ENCODE data around the gene FILIP1.
"Not testable (repeated sequence)": the region's sequence is repeated elsewhere in the genome, so short reads cannot be mapped to it uniquely, and the experiment has no call there.

Gene FILIP1

GRCh38 chr6:75438013-75438431 lies 55.6 kb downstream of the FILIP1 start:
- H3K4me1 ChIP-seq = no peaks in the 10 kb centered on the region
- 0 out of 2 replicates have a peak, but pooled peaks cover 6% of the 10 kb centered on the region for H3K9me3 ChIP-seq
- no peaks in the 10 kb centered on the region for H4K20me1 ChIP-seq
- H3K36me3 ChIP-seq = no peaks in the 10 kb centered on the region
- no peak for TF ChIP-seq Cebpa-rat (IDR thresholded peaks at IDR 0.05)
- no peak overlapping the region for H3K9ac ChIP-seq
- H3K27me3 ChIP-seq = no peaks in the 10 kb centered on the region
- H3K4me3 ChIP-seq = no peak overlapping the region
- H3K27ac ChIP-seq = no peak overlapping the region
- no peak overlapping the region for H3K4me2 ChIP-seq

- no peak overlapping the region for H3K4me2 ChIP-seq
- H3K4me1 ChIP-seq = no peaks in the 10 kb centered on the region
- no peak for TF ChIP-seq Cebpa-rat (IDR thresholded peaks at IDR 0.05)
- no peaks in the 10 kb centered on the region for H3K36me3 ChIP-seq
- H3K27ac ChIP-seq = no peak overlapping the region
- H4K20me1 ChIP-seq = no peaks in the 10 kb centered on the region
- H3K9ac ChIP-seq = no peak overlapping the region
- H3K4me3 ChIP-seq = no peak overlapping the region
- H3K9me3 ChIP-seq = 0 out of 2 replicates have a peak, but pooled peaks cover 6% of the 10 kb centered on the region
- no peaks in the 10 kb centered on the region for H3K27me3 ChIP-seq
Observed at GRCh38 chr6:75437421-75437891, 56.1 kb downstream of the FILIP1 start.

DNA sequence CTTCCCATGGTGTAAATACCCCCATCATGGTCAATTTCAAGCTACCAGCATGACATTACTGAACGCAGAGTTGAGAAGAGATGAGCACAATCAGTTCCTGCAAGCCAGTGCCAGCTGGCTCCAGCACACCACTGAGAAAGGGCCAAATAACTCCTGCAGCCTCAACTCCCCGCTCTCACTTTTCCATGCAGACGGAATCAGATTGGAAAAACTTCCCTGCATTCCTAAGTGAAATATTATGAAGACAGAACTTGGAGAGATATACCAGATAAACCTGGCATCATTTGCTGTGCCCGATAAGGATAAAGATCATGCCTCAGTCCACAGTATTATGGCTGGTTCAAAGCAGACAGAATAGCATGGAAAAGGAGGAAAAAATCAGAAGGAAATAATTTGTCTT lies 56.7 kb downstream of the FILIP1 start:
- Histone ChIP-seq H3K36me3 (no peaks in the 10 kb centered on the region), H3K4me3 (no peak overlapping the region), H3K4me1 (no peaks in the 10 kb centered on the region), H3K9me3 (0 out of 2 replicates have a peak, but pooled peaks cover 5% of the 10 kb centered on the region), H3K4me2 (no peak overlapping the region), H4K20me1 (no peaks in the 10 kb centered on the region), H3K27ac (no peak overlapping the region), H3K27me3 (no peaks in the 10 kb centered on the region), H3K9ac (no peak overlapping the region)
- TF ChIP-seq Cebpa-rat (IDR thresholded peaks at IDR 0.05) = no peak

DNA sequence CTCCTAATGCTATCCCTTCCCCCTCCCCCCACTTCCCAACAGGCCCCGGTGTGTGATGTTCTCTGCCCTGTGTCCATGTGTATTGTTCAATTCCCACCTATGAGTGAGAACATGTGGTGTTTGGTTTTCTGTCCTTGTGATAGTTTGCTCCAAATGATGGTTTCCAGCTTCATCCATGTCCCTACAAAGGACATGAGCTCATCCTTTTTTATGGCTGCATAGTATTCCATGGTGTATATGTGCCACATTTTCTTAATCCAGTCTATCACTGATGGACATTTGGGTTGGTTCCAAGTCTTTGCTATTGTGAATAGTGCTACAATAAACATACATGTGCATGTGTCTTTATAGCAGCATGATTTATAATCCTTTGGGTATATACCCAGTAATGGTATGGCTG lies 60.8 kb downstream of the FILIP1 start:
- not testable (repeated sequence) for H3K27me3 ChIP-seq, H3K4me2 ChIP-seq, H3K36me3 ChIP-seq, H3K9me3 ChIP-seq, H3K4me3 ChIP-seq, H3K27ac ChIP-seq, H3K4me1 ChIP-seq, H3K9ac ChIP-seq, H4K20me1 ChIP-seq

DNA sequence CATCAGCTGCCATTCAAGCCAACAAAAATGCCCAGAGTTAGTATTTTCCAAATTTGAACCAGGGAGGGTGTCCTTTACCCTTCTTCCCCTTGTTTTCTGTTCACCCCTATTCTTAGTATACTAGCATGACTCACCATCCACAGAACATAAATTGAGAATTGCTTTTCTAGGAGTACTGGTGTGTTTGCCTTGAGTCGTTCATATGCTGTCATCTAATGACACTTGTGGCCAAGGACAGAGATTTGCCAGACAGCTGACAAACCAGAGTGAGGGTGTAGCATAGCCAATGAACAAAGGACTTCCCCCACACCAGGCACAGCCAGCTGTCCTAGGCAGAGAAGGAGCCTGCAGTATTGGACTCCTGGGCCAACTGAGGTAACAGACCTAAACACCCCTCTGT lies 62.2 kb downstream of the FILIP1 start:
- H3K9ac ChIP-seq = no peak overlapping the region
- no peak overlapping the region for H3K27ac ChIP-seq

DNA sequence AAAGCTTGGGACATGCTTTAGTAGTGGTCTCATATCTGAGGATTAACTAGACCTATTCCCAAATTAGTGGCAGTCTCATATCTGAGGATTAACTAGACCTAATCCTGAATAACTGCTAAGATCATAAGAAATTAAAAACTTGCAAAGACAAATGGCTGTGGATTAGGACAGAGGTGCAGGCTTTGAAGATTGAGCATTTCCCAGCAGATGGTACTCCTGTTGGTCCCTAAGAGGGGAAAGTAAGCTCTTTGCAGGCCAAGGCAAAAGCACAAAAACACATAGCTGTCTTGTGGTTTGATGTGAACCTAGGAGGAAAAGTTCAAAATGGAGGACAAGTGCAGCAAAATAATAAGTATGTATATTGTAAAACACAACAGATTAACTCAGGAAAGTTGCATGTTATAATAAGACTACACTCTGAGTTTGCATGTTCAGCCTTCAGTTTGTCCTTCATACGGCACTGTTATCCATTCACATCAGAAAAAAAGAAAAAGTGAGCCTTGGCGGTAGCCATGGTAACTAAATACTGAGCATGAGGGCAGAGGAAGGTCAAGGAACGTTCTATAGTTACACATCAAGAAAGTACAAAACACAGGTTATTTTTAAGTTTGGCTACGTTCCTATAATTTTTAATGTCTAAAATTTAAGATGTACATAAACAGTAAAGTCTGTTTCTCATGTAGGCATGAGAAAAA lies 62.8 kb downstream of the FILIP1 start:
- Histone ChIP-seq H3K9ac (no peak overlapping the region), H3K4me3 (no peak overlapping the region), H3K36me3 (no peaks in the 10 kb centered on the region), H3K4me2 (no peak overlapping the region), H3K27me3 (no peaks in the 10 kb centered on the region), H3K9me3 (0 out of 2 replicates have a peak, but pooled peaks cover 3% of the 10 kb centered on the region), H4K20me1 (no peaks in the 10 kb centered on the region), H3K4me1 (no peaks in the 10 kb centered on the region), H3K27ac (no peak overlapping the region)
- TF ChIP-seq Cebpa-rat (IDR thresholded peaks at IDR 0.05) = no peak

More for the DNA sequence above, 62.2 kb downstream of the FILIP1 start:
- Histone ChIP-seq H4K20me1 (no peaks in the 10 kb centered on the region), H3K27me3 (no peaks in the 10 kb centered on the region), H3K4me2 (no peak overlapping the region), H3K4me1 (no peaks in the 10 kb centered on the region), H3K9me3 (0 out of 2 replicates have a peak, but pooled peaks cover 3% of the 10 kb centered on the region), H3K4me3 (no peak overlapping the region), H3K36me3 (no peaks in the 10 kb centered on the region)
- no peak for TF ChIP-seq Cebpa-rat (IDR thresholded peaks at IDR 0.05)

- H3K4me1 ChIP-seq = no peaks in the 10 kb centered on the region
- TF ChIP-seq Cebpa-rat (IDR thresholded peaks at IDR 0.05) = no peak
- H3K27ac ChIP-seq = no peak overlapping the region
- no peaks in the 10 kb centered on the region for H4K20me1 ChIP-seq
- no peak overlapping the region for H3K4me3 ChIP-seq
- no peak overlapping the region for H3K4me2 ChIP-seq
- no peak overlapping the region for H3K9ac ChIP-seq
- no peaks in the 10 kb centered on the region for H3K27me3 ChIP-seq
- H3K36me3 ChIP-seq = no peaks in the 10 kb centered on the region
- H3K9me3 ChIP-seq = 0 out of 2 replicates have a peak, but pooled peaks cover 3% of the 10 kb centered on the region
Observed at GRCh38 chr6:75429061-75429703, 64.4 kb downstream of the FILIP1 start.

DNA sequence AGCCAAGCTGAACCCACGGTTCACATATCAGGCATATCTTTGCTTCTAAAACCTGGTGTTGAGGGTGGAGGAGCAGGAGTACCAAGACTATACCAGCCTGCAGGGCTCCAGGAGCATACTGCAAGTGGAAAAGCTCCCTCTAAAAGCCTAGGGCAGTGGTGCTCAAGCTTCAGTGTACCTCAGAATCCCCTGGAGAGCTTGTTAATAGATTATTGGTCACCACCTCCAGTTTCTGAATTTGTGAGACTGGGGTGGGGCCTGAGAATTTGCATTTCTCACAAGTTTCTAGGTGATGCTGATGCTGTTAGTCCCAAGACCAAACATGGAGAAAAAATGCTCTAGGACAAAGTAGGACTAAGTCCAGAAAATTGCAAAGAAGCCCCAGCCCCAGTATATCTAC lies 65.4 kb downstream of the FILIP1 start:
- Histone ChIP-seq H4K20me1 (no peaks in the 10 kb centered on the region), H3K27me3 (no peaks in the 10 kb centered on the region), H3K27ac (no peak overlapping the region), H3K4me2 (no peak overlapping the region), H3K4me1 (no peaks in the 10 kb centered on the region), H3K4me3 (no peak overlapping the region), H3K36me3 (no peaks in the 10 kb centered on the region), H3K9me3 (0 out of 2 replicates have a peak, but pooled peaks cover 3% of the 10 kb centered on the region), H3K9ac (no peak overlapping the region)
- no peak for TF ChIP-seq Cebpa-rat (IDR thresholded peaks at IDR 0.05)

GRCh38 chr6:75427329-75427728 lies 66.3 kb downstream of the FILIP1 start:
- Histone ChIP-seq H3K27ac (no peak overlapping the region), H3K9ac (no peak overlapping the region), H3K36me3 (no peaks in the 10 kb centered on the region), H4K20me1 (no peaks in the 10 kb centered on the region), H3K4me2 (no peak overlapping the region), H3K9me3 (0 out of 2 replicates have a peak, but pooled peaks cover 3% of the 10 kb centered on the region), H3K4me3 (no peak overlapping the region), H3K4me1 (no peaks in the 10 kb centered on the region), H3K27me3 (no peaks in the 10 kb centered on the region)
- TF ChIP-seq Cebpa-rat (IDR thresholded peaks at IDR 0.05) = no peak
